Left lung (tissue), 10 donors: ENCODE measurements around the gene UGP2. TPM values are rescaled to one million over a fixed set of nuclear protein-coding genes. Genes with fewer than 3 reads are reported as not detected.

ENCODE experiments used
- ATAC-seq: fragments of 200-7000 bp; cut with Tn5 transposase; one replicate; pipeline ENCODE4 v1.9.1; 2020; ENCODE audit warnings: moderate library complexity
- DNase-seq, 4 donors: peaks; one replicate each; pipeline ENCODE4 v3.0.0-alpha.2; 2013 to 2020
- H3K27ac ChIP-seq, 2 donors: fragments of 200-600 bp; sonication (generic) in 1 of 2; one replicate each; pipeline versions ENCODE4 v1.5.0 to v1.8.0; 2020 to 2021
- H3K27me3 ChIP-seq, 2 donors: fragments of 200-600 bp; sonication (generic) in 1 of 2; one replicate each; pipeline versions ENCODE4 v1.5.0 to v1.8.0; 2020 to 2021
- H3K36me3 ChIP-seq, 2 donors: fragments of 200-600 bp; sonication (generic) in 1 of 2; one replicate each; pipeline versions ENCODE4 v1.5.0 to v1.8.0; 2020 to 2021
- H3K4me1 ChIP-seq, 2 donors: fragments of 200-600 bp; one replicate each; pipeline ENCODE4 v1.8.0; 2021
- H3K4me3 ChIP-seq, 2 donors: fragments of 200-600 bp; sonication (generic) in 1 of 2; one replicate each; pipeline versions ENCODE4 v1.5.0 to v1.8.0; 2020 to 2021; ENCODE audit warnings: mild to moderate bottlenecking in 1 of 2
- H3K9me3 ChIP-seq, 2 donors: fragments of 200-600 bp; sonication (generic) in 1 of 2; one replicate each; pipeline versions ENCODE4 v1.5.0 to v1.8.0; 2020 to 2021
- CTCF ChIP-seq, 2 donors: fragments of 200-600 bp; sonication (generic) in 1 of 2; IDR thresholded peaks; one replicate each; pipeline versions ENCODE4 v1.5.0 to v1.8.0; 2021; ENCODE audit warnings: antibody characterized with exemption in 2 of 2
- intact Hi-C, 2 donors: fragments of 100-400 bp; cut with DNase I; formaldehyde crosslinking; loops; one replicate each; pipeline versions ENCODE4 v1.11.2 to v1.14.2; 2022
- polyA plus RNA-seq, 6 donors: library from polyadenylated mRNA; unstranded; fragments of 120-200 nt; gene quantifications; one replicate each; pipeline ENCODE4 v1.2.1, GENCODE V29; 2013; ENCODE audit not compliant: insufficient read length in 6 of 6
- total RNA-seq, 2 donors: library from RNA; stranded (reverse); fragmentation: NEBNext Ultra II Directional; extraction: Animal tissue kit (Norgen Biotek cat#: 25700); gene quantifications; one replicate each; pipeline ENCODE4 v1.2.1, GENCODE V29; 2021
- donor health status: DM: no; HTN: yes; CAD: no.
- donor health status: DM: no; HTN: no; CAD: no.

The UGP2 gene
- total and polyA plus RNA-seq, 8 donors: 80.5 to 165 (median 92.9) TPM

GRCh38 chr2:63891488-63892030, 49.9 kb downstream of the UGP2 start:
- peaks cover 0 to 97% of the 10 kb centered on the region in 2 donors for H3K36me3 ChIP-seq
- peaks cover 0 to 4% of the 10 kb centered on the region in 2 donors for H3K4me1 ChIP-seq
- TF ChIP-seq CTCF (IDR thresholded peaks at IDR 0.05): no peak
- no peak for DNase-seq
- H3K27ac ChIP-seq: peak overlapping the region in 1 of 2 donors; percentile 30
- no peak overlapping the region for H3K4me3 ChIP-seq
- intact Hi-C loops: no loop called here
- H3K9me3 ChIP-seq: no peaks in the 10 kb centered on the region
- no peaks in the 10 kb centered on the region for H3K27me3 ChIP-seq
- peak; percentile 41 for ATAC-seq

- Histone ChIP-seq H3K36me3 (peaks cover 0 to 97% of the 10 kb centered on the region in 2 donors), H3K4me1 (peaks cover 0 to 4% of the 10 kb centered on the region in 2 donors), H3K9me3 (no peaks in the 10 kb centered on the region), H3K27me3 (no peaks in the 10 kb centered on the region), H3K4me3 (no peak overlapping the region), H3K27ac (no peak overlapping the region)
- intact Hi-C loops: no loop called here
- no peak for ATAC-seq
- TF ChIP-seq CTCF (IDR thresholded peaks at IDR 0.05): no peak
- no peak for DNase-seq
These were observed 51.5 kb downstream of the UGP2 start for GRCh38 chr2:63893163-63893562.

GRCh38 chr2:63894167-63894566, 52.5 kb downstream of the UGP2 start:
- Histone ChIP-seq H3K27me3 (no peaks in the 10 kb centered on the region), H3K4me1 (peaks cover 0 to 4% of the 10 kb centered on the region in 2 donors), H3K9me3 (no peaks in the 10 kb centered on the region), H3K4me3 (no peak overlapping the region), H3K27ac (no peak overlapping the region), H3K36me3 (peaks cover 0 to 97% of the 10 kb centered on the region in 2 donors)
- no peak for TF ChIP-seq CTCF (IDR thresholded peaks at IDR 0.05)
- no peak for ATAC-seq
- intact Hi-C loops: no loop called here
- no peak for DNase-seq

GRCh38 chr2:63898839-63899238, 57.1 kb downstream of the UGP2 start:
- Histone ChIP-seq H3K9me3 (peaks cover 0 to 14% of the 10 kb centered on the region in 2 donors), H3K27me3 (no peaks in the 10 kb centered on the region), H3K4me1 (no peaks in the 10 kb centered on the region), H3K27ac (no peak overlapping the region), H3K4me3 (no peak overlapping the region), H3K36me3 (peaks cover 0 to 88% of the 10 kb centered on the region in 2 donors)
- intact Hi-C loops: no loop called here
- DNase-seq (no peak), ATAC-seq (no peak)
- no peak for TF ChIP-seq CTCF (IDR thresholded peaks at IDR 0.05)

- TF ChIP-seq CTCF (IDR thresholded peaks at IDR 0.05): no peak
- Histone ChIP-seq H3K9me3 (peaks cover 0 to 14% of the 10 kb centered on the region in 2 donors), H3K27me3 (no peaks in the 10 kb centered on the region), H3K4me3 (no peak overlapping the region), H3K27ac (no peak overlapping the region), H3K4me1 (no peaks in the 10 kb centered on the region), H3K36me3 (peaks cover 0 to 83% of the 10 kb centered on the region in 2 donors)
- intact Hi-C loops: no loop called here
- DNase-seq: no peak
- no peak for ATAC-seq
These were observed 57.9 kb downstream of the UGP2 start for GRCh38 chr2:63899639-63900038.
